ENCODE measurements around the gene LRFN3. TPM values are rescaled to one million over a fixed set of nuclear protein-coding genes. Genes with fewer than 3 reads are reported as not detected.

Gene LRFN3
- total and polyA plus RNA-seq, 10 of the 15 experiments (the other 5 are each of a cell fraction or from before 2014, with no cell fraction given), result 0.02 to 7.3 (median 2.0) TPM; not detected in 1

DNA sequence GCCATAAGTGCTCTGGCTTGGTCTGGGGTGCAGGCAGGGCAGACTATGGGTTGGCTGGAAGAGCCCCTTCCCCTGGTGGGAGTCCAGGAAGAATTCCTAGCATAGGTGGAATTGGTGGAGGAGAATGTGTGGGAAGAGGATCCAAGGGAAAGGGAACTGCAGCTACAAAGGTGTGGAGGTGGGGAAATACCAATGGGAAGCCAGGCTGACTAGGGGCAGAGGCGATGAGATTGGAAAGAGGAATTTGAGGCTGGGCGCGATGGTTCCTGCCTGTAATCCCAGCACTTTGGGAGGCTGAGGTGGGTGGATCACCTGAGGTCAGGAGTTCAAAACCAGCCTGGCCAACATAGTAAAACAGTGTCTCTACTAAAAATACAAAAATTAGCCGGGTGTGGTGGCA is 54.0 kb downstream of the LRFN3 start (continued):
- TF ChIP-seq NFYA (IDR thresholded peaks at IDR 0.05; ENCODE audit: borderline replicate concordance, low read depth, low read length) (no peak), MEF2B (IDR thresholded peaks at IDR 0.05; ENCODE audit: partially characterized antibody, poor library complexity, severe bottlenecking) (no peak), POLR2A (IDR thresholded peaks at IDR 0.05; ENCODE audit: low read depth, low read length) (no peak), USF2 (IDR thresholded peaks at IDR 0.05; ENCODE audit: borderline replicate concordance, low read depth, low read length) (no peak), CUX1 (IDR thresholded peaks at IDR 0.05; ENCODE audit: insufficient replicate concordance, low read depth, low read length) (no peak), BRCA1 (IDR thresholded peaks at IDR 0.05; ENCODE audit: low read depth, low read length) (no peak), JUNB (IDR thresholded peaks at IDR 0.05) (no peak), EZH2 (IDR thresholded peaks at IDR 0.05; ENCODE audit: borderline replicate concordance, control insufficient read depth, low read depth, low read length) (no peak), SRF (IDR thresholded peaks at IDR 0.05; ENCODE audit: low read depth in 2 of 2, low read length in 2 of 2) (no peak)
- TF ChIP-seq, protein P1, sequence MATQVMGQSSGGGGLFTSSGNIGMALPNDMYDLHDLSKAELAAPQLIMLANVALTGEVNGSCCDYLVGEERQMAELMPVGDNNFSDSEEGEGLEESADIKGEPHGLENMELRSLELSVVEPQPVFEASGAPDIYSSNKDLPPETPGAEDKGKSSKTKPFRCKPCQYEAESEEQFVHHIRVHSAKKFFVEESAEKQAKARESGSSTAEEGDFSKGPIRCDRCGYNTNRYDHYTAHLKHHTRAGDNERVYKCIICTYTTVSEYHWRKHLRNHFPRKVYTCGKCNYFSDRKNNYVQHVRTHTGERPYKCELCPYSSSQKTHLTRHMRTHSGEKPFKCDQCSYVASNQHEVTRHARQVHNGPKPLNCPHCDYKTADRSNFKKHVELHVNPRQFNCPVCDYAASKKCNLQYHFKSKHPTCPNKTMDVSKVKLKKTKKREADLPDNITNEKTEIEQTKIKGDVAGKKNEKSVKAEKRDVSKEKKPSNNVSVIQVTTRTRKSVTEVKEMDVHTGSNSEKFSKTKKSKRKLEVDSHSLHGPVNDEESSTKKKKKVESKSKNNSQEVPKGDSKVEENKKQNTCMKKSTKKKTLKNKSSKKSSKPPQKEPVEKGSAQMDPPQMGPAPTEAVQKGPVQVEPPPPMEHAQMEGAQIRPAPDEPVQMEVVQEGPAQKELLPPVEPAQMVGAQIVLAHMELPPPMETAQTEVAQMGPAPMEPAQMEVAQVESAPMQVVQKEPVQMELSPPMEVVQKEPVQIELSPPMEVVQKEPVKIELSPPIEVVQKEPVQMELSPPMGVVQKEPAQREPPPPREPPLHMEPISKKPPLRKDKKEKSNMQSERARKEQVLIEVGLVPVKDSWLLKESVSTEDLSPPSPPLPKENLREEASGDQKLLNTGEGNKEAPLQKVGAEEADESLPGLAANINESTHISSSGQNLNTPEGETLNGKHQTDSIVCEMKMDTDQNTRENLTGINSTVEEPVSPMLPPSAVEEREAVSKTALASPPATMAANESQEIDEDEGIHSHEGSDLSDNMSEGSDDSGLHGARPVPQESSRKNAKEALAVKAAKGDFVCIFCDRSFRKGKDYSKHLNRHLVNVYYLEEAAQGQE (IDR thresholded peaks at IDR 0.05; ENCODE audit: low read depth, low read length), result no peak

Data from GM12878 (cell line).